GM21723 (cell line): ENCODE data around the gene OSTF1.

Experiments used
- ATAC-seq: cut with Tn5 transposase; IDR thresholded peaks from one replicate; pipeline ENCODE4 v1.9.1; 2021; ENCODE audit warnings: mild to moderate bottlenecking, moderate library complexity; ENCODE audit not compliant: unreplicated experiment

OSTF1 gene

GRCh38 chr9:75084081-75084672 is 4.1 kb upstream of the OSTF1 start:
- ATAC-seq = no peak

GRCh38 chr9:75085640-75086039 is 2.7 kb upstream of the OSTF1 start:
- no peak for ATAC-seq

DNA sequence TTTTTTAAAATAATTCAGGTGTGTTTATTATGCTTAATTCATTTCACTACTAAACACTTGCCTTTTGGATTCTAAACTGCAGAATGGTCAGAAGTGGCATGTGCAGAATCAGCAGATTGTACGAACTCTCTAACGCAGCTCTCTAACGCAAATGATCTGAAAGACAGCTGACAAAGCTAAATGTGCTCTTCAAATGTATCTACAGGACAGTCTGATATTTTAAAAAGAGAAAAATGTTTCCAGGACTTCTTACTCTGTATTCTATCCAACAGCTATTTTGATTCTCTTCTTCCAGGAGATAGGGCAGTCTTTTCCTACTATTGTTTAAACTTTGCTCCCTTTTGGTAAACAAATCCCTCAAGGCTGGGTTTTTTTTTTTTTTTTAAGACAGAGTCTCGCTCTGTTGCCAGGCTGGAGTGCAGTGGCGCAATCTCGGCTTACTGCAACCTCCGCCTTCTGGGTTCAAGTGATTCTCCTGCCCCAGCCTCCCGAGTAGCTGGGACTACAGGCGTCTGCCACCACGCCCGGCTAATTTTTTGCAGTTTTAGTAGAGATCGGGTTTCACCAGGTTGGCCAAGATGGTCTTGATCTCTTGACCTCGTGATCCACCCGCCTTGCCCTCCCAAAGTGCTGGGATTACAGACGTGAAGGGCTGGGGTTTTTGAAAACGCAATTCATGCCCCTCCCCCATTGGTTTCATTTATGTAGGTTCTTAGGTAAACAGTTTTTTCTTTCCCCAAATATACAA is 1.6 kb upstream of the OSTF1 start:
- no peak for ATAC-seq

- peak; percentile 43 for ATAC-seq
These were observed 958 bp upstream of the OSTF1 start for GRCh38 chr9:75087289-75087823.

GRCh38 chr9:75088646-75089372 is 495 bp downstream of the OSTF1 start:
- ATAC-seq = peak; percentile 43

DNA sequence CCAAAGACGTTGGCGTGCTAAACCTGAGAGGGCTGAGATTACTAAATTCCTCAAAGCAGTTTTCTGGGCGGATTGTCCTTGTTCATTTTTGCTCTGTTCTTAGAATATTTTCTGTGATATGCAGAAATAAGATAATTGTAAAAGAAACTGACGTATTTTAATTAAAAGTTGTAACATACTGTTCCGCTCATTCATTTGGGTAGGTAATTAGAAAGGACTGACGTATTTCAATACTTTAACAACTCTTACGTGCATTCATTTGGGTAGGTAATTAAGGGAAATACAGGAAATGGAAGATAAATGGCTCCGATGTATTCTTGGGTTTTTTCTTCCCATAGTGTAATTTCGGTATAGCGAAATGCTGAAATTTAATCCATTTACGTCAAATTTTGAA is 1.1 kb downstream of the OSTF1 start:
- no peak for ATAC-seq

DNA sequence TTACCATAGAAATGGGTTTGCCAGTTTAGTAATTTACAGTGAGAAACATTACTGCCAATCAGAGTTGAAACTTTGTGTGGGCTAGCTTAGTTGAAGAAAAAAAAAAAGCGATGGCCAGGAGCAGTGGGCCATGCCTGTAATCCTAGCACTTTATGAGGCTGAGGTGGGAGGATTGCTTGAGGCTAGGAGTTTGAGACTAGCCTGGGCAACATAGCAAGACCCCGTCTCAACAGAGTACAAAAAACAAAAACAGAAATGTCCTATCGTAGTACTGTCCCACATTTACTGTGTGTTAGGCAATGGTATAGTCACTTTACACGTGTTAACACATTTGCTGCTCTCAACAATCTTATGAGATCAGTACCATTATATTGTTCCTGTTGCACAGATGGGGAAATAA is 2.3 kb downstream of the OSTF1 start:
- no peak for ATAC-seq

DNA sequence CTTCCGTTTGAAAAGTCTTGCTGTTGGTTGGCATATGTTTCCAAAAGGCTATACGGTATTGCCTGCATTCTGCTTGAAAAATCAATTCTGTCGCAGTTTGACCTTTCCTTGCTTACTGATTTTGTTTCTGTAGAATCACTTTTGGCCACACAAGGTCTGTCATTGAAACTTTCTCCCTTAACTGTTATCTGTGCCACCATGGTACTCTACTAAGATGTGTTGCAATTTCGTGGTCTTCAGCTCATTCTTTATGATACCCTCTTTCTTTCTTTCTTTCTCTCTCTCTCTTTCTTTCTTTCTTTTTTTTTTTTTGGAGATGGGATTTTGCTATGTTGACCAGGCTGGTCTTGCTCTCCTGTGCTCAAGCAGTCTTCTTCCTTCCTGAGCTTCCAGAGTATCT is 4.5 kb downstream of the OSTF1 start:
- ATAC-seq = no peak

DNA sequence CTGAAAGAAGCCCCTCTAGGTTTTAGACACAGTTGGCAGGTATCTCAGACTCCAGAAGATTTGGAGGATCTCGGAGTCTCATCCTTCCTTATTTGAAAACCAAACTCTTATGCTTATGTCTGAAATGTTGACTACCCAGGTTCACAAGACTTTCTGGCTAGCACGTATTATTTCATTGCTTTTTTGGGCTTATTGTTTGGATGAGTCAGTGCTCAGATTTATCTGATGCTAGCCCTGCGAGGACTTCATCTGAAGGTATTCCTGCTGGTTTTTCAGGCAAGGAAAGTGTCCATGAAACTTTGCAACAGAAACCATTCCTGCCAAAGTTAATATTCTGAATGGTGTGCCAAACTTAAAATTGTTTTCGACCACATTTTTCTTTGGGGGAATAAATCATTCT is 8.5 kb downstream of the OSTF1 start:
- no peak for ATAC-seq

GRCh38 chr9:75101004-75101588 is 12.8 kb downstream of the OSTF1 start:
- ATAC-seq = no peak

- ATAC-seq = no peak
These were observed 14.0 kb downstream of the OSTF1 start for GRCh38 chr9:75102177-75102790.

DNA sequence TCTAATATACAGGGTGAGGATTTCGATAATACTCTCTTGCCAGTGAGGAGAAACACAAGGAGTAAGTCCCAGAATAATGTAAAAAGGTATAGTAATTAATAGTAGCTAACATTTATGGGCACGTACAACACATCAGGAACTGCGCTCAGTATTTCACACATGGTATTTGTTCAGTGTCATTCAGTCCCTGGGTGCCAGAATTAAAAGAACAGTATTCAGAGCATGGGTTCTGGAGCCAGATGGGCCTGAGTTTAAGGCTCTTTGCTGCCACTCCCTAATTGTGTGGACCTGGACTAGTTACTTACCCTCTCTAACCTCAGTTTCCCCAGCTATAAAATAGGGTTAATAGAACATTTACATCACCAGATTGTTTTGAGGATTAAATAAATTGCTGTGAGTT is 16.3 kb downstream of the OSTF1 start:
- ATAC-seq = no peak

GRCh38 chr9:75105019-75105540 is 16.8 kb downstream of the OSTF1 start:
- no peak for ATAC-seq

- ATAC-seq = no peak
These were observed 17.5 kb downstream of the OSTF1 start for GRCh38 chr9:75105841-75106240.

GRCh38 chr9:75106857-75107256 is 18.5 kb downstream of the OSTF1 start:
- no peak for ATAC-seq

GRCh38 chr9:75108571-75108970 is 20.3 kb downstream of the OSTF1 start:
- ATAC-seq = no peak

GRCh38 chr9:75109210-75109839 is 21.0 kb downstream of the OSTF1 start:
- ATAC-seq = no peak

GRCh38 chr9:75111019-75111622 is 22.8 kb downstream of the OSTF1 start:
- ATAC-seq = no peak

- ATAC-seq = no peak
These were observed 24.5 kb downstream of the OSTF1 start for GRCh38 chr9:75112789-75113188.

DNA sequence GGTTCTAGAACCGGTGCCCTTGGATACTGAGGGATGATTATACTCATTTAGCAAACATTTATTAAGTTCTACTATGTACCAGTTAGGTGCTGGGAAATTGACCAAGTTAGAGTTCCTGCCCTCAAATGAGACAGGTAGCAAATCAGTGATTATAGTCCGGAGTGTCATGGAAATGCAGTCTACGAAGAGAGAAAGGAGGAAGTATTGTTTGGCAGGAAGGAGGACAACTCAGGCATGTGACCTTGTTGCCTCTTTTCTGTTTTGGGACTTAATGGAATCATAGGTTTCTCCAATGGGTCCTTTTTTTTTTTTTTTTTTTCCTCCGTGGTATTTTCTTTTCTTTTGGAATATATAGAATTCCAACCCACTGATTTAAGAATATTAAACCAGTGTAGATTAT is 28.0 kb downstream of the OSTF1 start:
- ATAC-seq = no peak
